Measurements from ENCODE around the gene VPS52.
A peak's percentile ranks its signal among the peaks of the same experiment; 100 is the strongest.
"Not testable (repeated sequence)": the region's sequence is repeated elsewhere in the genome, so short reads cannot be mapped to it uniquely, and the experiment has no call there.

VPS52 gene

DNA sequence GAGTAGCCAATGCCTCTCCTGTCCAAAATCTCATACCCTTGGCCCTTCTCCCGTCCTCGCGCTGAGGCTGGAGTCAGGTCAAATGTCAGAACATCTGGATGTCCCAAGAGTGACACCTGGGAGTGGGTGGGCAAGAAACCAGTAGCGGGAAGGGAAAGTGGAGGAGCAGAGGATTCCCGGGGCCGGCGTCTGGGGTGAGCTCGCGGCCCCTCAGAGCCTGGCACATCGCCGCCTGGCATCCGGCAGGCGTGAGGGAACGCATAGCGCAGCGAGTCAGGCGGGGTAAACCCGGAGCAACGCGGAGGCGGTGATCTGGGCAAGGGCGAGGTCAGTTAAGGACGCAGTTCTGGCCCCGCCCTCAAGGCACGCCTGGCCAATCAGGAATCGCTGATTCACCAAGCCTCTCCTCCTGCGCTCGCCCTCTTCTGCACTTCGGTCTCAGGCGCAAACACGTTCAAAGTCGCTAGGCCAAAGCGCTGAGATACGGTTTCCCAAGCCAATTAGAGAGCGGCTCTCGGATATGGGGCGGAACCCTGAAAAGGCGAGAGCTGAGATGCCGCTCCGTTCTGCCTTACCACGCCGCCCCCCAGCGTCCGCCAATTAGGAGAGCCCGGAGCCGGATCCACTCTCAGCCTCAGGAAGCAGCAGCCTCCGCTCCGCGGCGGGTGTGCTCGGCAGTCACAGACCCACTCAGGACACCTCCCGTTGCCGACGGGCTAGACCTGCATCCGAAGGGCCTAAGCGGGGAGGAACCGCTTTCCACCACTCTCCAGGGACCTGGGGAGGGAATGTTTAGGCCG lies 22.5 kb downstream of the VPS52 start:
- DNase-seq = peak; percentile 96

DNA sequence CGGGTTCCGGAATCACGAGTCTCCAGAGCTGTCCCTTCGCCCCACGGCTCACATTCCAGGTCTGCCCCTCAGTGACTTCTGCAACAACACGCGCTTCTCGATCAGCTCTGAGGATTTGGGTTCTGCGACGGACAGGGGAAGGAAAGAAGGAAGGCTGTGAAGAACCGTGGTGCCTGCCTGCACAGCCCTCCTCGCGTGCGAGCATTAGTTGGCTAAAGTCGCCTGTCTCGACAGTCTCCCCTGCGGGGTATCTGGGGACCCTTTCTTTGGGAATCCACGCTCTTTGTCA lies 23.1 kb downstream of the VPS52 start:
- no peak for DNase-seq

- DNase-seq = peak; percentile 98
These were observed 23.6 kb downstream of the VPS52 start for GRCh38 chr6:33247977-33248642.

GRCh38 chr6:33243476-33243875 lies 28.2 kb downstream of the VPS52 start:
- DNase-seq = no peak

- DNase-seq = no peak
These were observed 29.7 kb downstream of the VPS52 start for GRCh38 chr6:33241968-33242367.

DNA sequence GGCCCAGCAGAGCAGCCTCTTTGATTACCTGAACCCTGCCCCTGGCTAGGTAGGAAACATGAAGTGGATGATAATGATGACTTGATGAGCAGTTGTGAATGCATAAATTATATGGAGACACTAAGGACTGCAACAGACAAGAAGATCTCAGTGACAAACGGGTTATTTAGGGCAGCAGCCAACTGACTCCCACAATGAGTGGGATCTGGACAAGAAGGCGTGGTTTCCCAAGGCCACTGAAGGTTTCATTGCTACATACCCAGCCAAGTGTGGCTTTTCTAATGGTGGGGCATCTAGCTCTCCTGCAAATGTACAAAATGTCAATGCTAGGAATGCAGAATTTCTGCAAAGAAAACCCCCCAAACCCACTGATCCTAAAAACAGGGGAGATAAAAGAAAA lies 33.9 kb downstream of the VPS52 start:
- DNase-seq = no peak

DNA sequence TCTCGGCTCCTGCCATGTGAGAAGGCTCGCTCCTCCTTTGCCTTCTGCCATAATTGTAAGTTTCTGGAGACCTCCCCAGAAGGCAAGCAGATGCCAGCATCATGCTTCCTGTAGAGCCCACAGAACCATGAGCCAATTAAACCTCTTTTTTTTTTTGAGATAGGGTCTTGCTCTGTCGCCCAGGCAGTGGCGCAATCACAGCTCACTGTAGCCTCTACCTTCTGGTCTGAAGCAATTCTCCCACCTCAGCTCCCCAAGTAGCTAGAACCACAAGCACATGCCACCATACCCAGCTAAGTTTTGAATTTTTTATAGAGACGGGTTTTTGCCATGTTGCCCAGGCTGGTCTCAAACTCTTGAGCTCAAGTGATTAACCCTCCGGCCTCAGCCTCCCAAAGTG lies 34.8 kb downstream of the VPS52 start:
- no peak for DNase-seq

DNA sequence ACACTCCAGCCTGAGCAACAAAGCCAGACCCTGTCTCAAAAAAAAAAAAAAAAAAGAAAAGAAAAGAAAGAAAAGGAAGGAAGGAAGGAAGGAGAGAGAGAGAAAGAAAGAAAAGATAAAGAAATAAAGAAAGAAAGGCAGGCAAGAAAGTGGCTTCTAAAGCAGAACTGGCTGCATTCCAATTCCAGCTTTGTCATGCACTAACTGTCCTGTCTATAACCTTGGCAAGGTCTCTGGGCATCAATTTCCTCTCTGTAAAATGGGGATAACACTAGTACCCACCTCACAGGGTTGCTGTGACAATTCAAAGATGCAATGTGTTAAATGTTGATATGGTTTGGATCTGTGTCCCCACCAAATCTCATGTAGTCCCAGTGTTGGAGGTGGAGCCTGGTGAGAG lies 35.3 kb downstream of the VPS52 start:
- no peak for DNase-seq

GRCh38 chr6:33235221-33235634 lies 36.4 kb downstream of the VPS52 start:
- no peak for DNase-seq

GRCh38 chr6:33226503-33227120 lies 45.1 kb downstream of the VPS52 start:
- not testable (repeated sequence) for DNase-seq

- no peak for DNase-seq
These were observed 54.0 kb downstream of the VPS52 start for GRCh38 chr6:33217681-33218080.

DNA sequence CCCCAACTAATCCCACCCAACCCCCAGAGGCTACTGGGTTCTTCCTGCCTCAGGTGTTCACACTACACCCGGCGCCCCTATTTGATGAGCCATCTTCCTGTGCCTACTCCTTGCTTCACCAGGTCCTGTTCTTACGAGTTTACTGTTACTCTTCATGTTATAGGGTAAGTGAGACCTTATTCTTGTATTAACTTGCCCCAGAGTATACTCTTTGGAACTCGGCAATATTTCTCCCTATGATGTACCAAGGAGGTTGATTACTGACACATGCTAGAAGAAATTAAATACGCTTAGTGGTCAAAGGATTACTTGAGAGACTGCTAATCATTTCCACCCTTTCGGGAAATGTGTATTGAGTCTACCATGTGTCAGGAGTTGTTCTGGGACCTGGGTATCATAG lies 54.4 kb downstream of the VPS52 start:
- DNase-seq = no peak

- no peak for DNase-seq
These were observed 55.5 kb downstream of the VPS52 start for GRCh38 chr6:33216117-33216649.

GRCh38 chr6:33215271-33216116 lies 56.2 kb downstream of the VPS52 start:
- DNase-seq = no peak

GRCh38 chr6:33213989-33214335 lies 57.7 kb downstream of the VPS52 start:
- no peak for DNase-seq

DNA sequence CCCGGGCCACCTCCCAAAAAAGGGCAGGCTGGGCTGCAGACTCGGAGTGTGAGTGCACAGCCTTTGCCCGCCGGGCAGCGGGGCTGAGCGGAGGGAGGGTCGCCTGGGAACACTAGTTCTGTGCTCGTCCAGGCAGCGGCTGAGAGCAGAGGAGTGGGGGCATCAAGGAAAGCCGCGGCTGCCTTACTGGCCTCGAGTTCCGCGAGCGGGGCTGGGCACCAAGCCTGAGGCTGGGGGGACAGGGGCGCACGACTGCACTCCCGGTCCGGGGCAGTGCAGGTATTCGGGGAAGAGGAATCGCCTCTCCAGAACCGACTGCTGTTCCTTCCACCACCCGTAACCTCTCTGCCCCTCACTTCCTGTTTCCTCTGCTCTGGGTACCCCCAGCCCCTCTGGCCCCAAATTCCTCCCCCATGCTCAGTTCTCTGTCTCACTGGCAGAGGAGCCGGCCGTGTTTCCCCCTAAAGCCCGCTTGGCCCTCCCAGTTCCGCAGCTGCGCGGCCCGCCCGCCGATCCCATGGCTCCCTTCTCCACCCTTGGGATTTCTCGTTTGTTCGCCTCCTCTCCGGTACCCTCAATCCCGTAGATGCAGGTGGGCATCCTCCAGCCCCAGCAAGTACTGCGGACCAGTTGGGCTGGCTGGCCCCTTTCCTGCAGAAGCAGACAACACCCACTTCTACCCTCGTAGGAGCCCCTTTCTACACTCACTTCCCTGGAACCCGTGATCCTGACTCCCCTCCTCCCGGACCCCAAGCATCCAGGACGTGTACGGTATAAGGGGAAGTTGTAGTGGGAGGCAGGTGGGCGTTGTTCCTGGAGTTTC lies 58.3 kb downstream of the VPS52 start:
- peak; percentile 75 for DNase-seq

DNA sequence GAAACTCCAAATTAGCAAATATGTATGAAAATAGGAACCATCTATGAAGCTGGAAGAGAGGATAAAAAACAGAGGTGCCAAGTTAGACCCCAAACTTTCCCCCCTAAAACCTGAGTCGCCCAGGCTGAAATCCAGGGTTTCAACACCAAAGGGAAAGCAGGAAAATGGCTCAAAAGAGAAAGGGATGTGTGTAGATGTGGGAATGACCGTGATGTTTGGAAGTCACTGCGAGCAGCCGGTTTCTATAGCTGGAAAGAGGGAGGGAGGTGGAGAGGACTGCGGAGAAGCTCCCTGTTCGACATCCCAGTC lies 58.9 kb downstream of the VPS52 start:
- no peak for DNase-seq

- no peak for DNase-seq
These were observed 59.8 kb downstream of the VPS52 start for GRCh38 chr6:33211666-33212422.

DNA sequence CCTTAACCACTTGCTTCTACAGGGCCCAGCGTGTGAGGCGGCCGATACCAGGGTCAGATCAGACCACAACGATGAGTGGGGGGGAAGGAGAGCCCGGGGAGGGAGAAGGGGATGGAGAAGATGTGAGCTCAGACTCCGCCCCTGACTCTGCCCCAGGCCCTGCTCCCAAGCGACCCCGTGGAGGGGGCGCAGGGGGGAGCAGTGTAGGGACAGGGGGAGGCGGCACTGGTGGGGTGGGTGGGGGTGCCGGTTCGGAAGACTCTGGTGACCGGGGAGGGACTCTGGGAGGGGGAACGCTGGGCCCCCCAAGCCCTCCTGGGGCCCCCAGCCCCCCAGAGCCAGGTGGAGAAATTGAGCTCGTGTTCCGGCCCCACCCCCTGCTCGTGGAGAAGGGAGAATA lies 60.5 kb downstream of the VPS52 start:
- DNase-seq = no peak

DNA sequence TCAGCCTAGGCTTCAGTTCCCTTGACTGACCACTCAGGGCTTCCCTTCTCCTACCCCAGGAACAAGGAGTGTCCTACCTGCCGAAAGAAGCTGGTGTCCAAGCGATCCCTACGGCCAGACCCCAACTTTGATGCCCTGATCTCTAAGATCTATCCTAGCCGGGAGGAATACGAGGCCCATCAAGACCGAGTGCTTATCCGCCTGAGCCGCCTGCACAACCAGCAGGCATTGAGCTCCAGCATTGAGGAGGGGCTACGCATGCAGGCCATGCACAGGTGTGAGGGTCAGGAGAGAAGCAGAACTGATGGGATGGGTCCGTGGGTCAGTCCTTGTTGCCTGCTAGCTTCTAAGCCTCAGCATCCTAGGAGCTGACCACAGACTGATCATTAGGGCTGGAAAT lies 61.8 kb downstream of the VPS52 start:
- no peak for DNase-seq

DNA sequence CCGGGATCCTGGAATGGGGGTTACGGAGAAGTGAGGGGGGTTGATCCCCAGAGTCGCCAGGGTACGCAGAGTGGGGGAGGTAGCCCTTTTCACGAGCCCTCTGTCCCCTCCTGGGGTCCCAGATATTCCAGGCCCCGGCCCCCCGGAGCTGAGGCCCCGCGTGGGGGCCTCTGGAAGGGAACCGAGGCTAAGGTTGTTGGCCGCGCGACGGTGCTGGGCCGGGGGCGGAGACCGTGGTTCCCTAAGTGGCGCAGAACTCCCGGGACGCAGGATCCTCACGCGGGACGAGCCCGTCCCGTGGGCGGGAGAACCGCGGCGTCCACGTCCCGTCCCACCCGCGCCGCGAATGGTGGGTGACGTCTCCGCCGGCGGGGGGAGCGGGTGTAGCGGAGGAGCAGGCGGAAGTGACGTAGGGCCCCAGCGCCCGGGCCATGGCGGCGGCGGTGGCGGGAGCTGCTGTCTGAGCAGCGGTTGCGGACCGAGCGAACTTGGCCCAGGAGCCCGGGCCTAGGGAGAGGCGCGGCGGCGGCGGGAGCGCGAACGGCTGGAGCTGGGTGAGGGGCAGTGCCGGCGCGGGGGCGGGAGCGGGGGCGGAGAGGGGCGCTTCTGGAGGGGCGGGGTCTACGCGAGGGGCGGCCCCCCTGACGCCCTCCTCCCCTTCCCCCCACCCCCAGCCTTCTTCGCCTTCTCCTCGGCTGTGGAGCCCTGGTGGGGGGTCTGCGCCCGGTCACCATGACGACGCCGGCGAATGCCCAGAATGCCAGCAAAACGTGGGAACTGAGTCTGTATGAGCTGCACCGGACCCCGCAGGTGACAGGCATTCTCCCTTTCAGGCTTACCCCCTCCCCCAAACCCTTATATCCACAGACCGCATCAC lies 63.3 kb downstream of the VPS52 start, which contains the start of gene RING1:
Gene RING1 (plus strand): TSS at position 410 of the 877 bp plus-strand sequence. CDS start 323 bp downstream, at position 733.
- DNase-seq = peak; percentile 94
